GM12878 (cell line): Measurements from ENCODE around the gene GNLY. TPM values are rescaled to one million over a fixed set of nuclear protein-coding genes. Genes with fewer than 3 reads are reported as not detected.
A peak's percentile ranks its signal among the peaks of the same experiment; 100 is the strongest.

Experiments used
- ATAC-seq: fragments of 200-7000 bp; cut with Tn5 transposase; 3 replicates; pipeline ENCODE4 v1.9.1; 2020; ENCODE audit warnings: mild to moderate bottlenecking, moderate library complexity
- BruUV-seq: library from RNA; stranded (reverse); fragments of 400-500 nt; replicated peaks from 2 replicates; lab custom pipeline; 2021; lab: Mats Ljungman, UMichigan
- CTCF ChIA-PET: fragments of 300-600 bp; sonication (Branson Sonifier 250); formaldehyde crosslinking; extraction: SDS; loops from one replicate; lab custom pipeline; 2021; ENCODE audit warnings: inconsistent platforms; lab: Yijun Ruan, JAX
- POLR2A ChIA-PET: fragments of 350-600 bp; formaldehyde crosslinking; extraction: SDS; loops from one replicate; lab custom pipeline; 2021; ENCODE audit warnings: inconsistent platforms; lab: Charles Lee
- RAD21 ChIA-PET: fragments of 300-600 bp; sonication (Branson Sonifier 250); formaldehyde crosslinking; loops from one replicate; lab custom pipeline; 2023; ENCODE audit warnings: antibody characterized with exemption; ENCODE audit not compliant: unreplicated experiment; lab: Charles Lee
- SMC1A ChIA-PET: fragments of 300-600 bp; sonication (Branson Sonifier 250); formaldehyde crosslinking; loops from one replicate; lab custom pipeline; 2023; ENCODE audit not compliant: unreplicated experiment, uncharacterized antibody; lab: Charles Lee
- DNase-seq: peaks from one replicate; pipeline ENCODE4 v3.0.0-alpha.2; 2011; ENCODE audit warnings: low read depth, low spot score
- FAIRE-seq: peaks from 3 replicates; lab custom pipeline; 2011; peaks lifted over from hg19 to GRCh38; lab: Jason Lieb, UNC
- H2AFZ ChIP-seq: 2 replicates; pipeline ENCODE4 v1.6.0; 2011; ENCODE audit warnings: low read depth, low read length, control low read depth; ENCODE audit not compliant: control insufficient read depth
- H3K27ac ChIP-seq: 2 replicates; pipeline ENCODE4 v1.5.1; 2011; ENCODE audit warnings: control low read depth; ENCODE audit not compliant: control insufficient read depth, insufficient read depth
- H3K27me3 ChIP-seq, 2 experiments: replicated peaks in 1 of 2; 2 replicates each; pipeline versions ENCODE4 v1.6.0 to v1.6.1; 2011; ENCODE audit warnings: low read length in 1 of 2; ENCODE audit not compliant: control insufficient read depth in 2 of 2, insufficient read depth in 2 of 2
- H3K36me3 ChIP-seq, 2 experiments: 2 replicates each; pipeline ENCODE4 v1.5.1; 2011; ENCODE audit warnings: low read length in 1 of 2; ENCODE audit not compliant: control insufficient read depth in 2 of 2, insufficient read depth in 2 of 2
- H3K4me1 ChIP-seq: 2 replicates; pipeline ENCODE4 v1.6.1; 2011; ENCODE audit warnings: mild to moderate bottlenecking, low read length, moderate library complexity, mixed read lengths; ENCODE audit not compliant: control insufficient read depth, insufficient read depth
- H3K4me2 ChIP-seq: 2 replicates; pipeline ENCODE4 v1.6.0; 2011; ENCODE audit warnings: control low read depth; ENCODE audit not compliant: control insufficient read depth, insufficient read depth
- H3K4me3 ChIP-seq: fragments of 200-600 bp; sonication (generic); 2 replicates; pipeline ENCODE4 v1.5.1; 2016
- H3K79me2 ChIP-seq: 2 replicates; pipeline ENCODE4 v1.6.0; 2011; ENCODE audit warnings: low read length; ENCODE audit not compliant: control insufficient read depth, insufficient read depth
- H3K9ac ChIP-seq: 2 replicates; pipeline ENCODE4 v1.8.0; 2011; ENCODE audit warnings: low read length, control low read depth, mixed read lengths; ENCODE audit not compliant: control insufficient read depth, insufficient read depth
- H3K9me3 ChIP-seq: replicated peaks from 3 replicates; pipeline ENCODE4 v1.5.1; 2011; ENCODE audit warnings: mild to moderate bottlenecking, low read length; ENCODE audit not compliant: control insufficient read depth, insufficient read depth
- H4K20me1 ChIP-seq: 2 replicates; pipeline ENCODE4 v1.6.0; 2011; ENCODE audit not compliant: control insufficient read depth, insufficient read depth
- MLLT1 ChIP-seq: fragments of 450-650 bp; IDR thresholded peaks from 2 replicates; pipeline ENCODE4 v1.6.1; 2016; ENCODE audit warnings: mild to moderate bottlenecking
- WGBS: methylation state at CpG from one replicate; pipeline ENCODE4 v1.1.6; 2016; ENCODE audit warnings: low lambda C conversion rate; ENCODE audit not compliant: insufficient replicate concordance, insufficient coverage; ENCODE audit errors: missing lambda C conversion rate; 5-methylcytosine and 5-hydroxymethylcytosine counted together
- in situ Hi-C: fragments of 300-500 bp; cut with MboI; formaldehyde crosslinking; loops from 9 replicates; pipeline ENCODE4 v1.14.3; 2018; ENCODE audit warnings: mixed read lengths
- intact Hi-C: fragments of 100-400 bp; cut with micrococcal nuclease; formaldehyde crosslinking; loops from one replicate; pipeline ENCODE4 v1.14.2; 2022; ENCODE audit not compliant: unreplicated experiment
- polyA plus RNA-seq, 11 experiments: library from polyadenylated mRNA; depleted of rRNA in 4 of 11; unstranded in 6 of 11; stranded (reverse) in 5 of 11; fragments of >200 nt; fragmentation: Nextera tagmentation in 4 of 11; fragmentation: Illumina TruSeq in 1 of 11; extraction: Ambion mirVana in 4 of 11; extraction: Trizol in 1 of 11; gene quantifications; 1 replicate in 1 of 11; 2 replicates in 10 of 11; pipeline versions ENCODE4 v1.2.1 to v1.2.3, GENCODE V29; 2011 to 2016; ENCODE audit warnings: inconsistent platforms in 2 of 11, missing spikeins in 2 of 11, low read depth in 1 of 11
- total RNA-seq, 4 experiments: library from RNA; depleted of rRNA in 3 of 4; stranded (reverse); fragments of >200 nt in 3 of 4; fragmentation: Illumina TruSeq in 1 of 4; extraction: Trizol in 1 of 4; gene quantifications; 2 replicates each; pipeline versions ENCODE4 v1.2.1 to v1.2.3, GENCODE V29; 2013 to 2021

Gene GNLY
- total and polyA plus RNA-seq, 10 of the 15 experiments (the other 5 are each of a cell fraction or from before 2014, with no cell fraction given) = 0.18 to 0.42 TPM; not detected in 8

GRCh38 chr2:85728342-85728741 lies 34.2 kb downstream of the GNLY start:
- no peaks in the 10 kb centered on the region for H3K9me3 ChIP-seq
- RAD21 ChIA-PET = interaction anchor here (0.7 to 2.5 kb wide), 30 partner anchors 9 to 351 kb away, joined by 3 to 116 read pairs (median 6); partner anchors contain the start of gene ATOH8
- H4K20me1 ChIP-seq = no peaks in the 10 kb centered on the region
- ATAC-seq (no peak; the same call in 2 of the 3 replicates), DNase-seq (no peak), FAIRE-seq (peak; percentile 7)
- intact Hi-C loops (loop anchor here (5.0 kb wide), 1 partner anchor 51 kb away; no protein-coding TSS in a partner anchor), in situ Hi-C loops (loop anchor here (10.0 kb wide), 1 partner anchor 86 kb away; no protein-coding TSS in a partner anchor)
- H2AFZ ChIP-seq = no peak overlapping the region
- H3K4me2 ChIP-seq = no peak overlapping the region
- H3K36me3 ChIP-seq = no peaks in the 10 kb centered on the region
- no peak overlapping the region for H3K27ac ChIP-seq
- H3K4me3 ChIP-seq = no peak overlapping the region
- H3K9ac ChIP-seq = no peak overlapping the region
- POLR2A ChIA-PET = interaction anchor here (0.7 to 1.3 kb wide), 3 partner anchors 17 to 78 kb away, joined by 3 read pairs; no protein-coding TSS in a partner anchor
- SMC1A ChIA-PET = interaction anchor here (0.7 to 2.5 kb wide), 30 partner anchors 9 to 448 kb away, joined by 3 to 106 read pairs (median 4); partner anchors contain the start of gene ST3GAL5
- CTCF ChIA-PET = interaction anchor here (0.7 to 2.5 kb wide), 46 partner anchors 9 to 351 kb away, joined by 3 to 234 read pairs (median 6); partner anchors contain the start of gene ST3GAL5
- no peak for TF ChIP-seq MLLT1
- WGBS = 39% methylated on average over 5 of the region's 5 CpGs
- no peaks in the 10 kb centered on the region; a peak in 1 of 4 replicates for H3K27me3 ChIP-seq
- BruUV-seq = no TSS peak
- H3K4me1 ChIP-seq = no peaks in the 10 kb centered on the region; the same call in 1 of the 2 replicates
- H3K79me2 ChIP-seq = no peaks in the 10 kb centered on the region
